HepG2 (cell line): Measurements from ENCODE around the gene CDYL. TPM values are rescaled to one million over a fixed set of nuclear protein-coding genes. Genes with fewer than 3 reads are reported as not detected.

Experiments used
- ATAC-seq: fragments of 200-7000 bp; cut with Tn5 transposase; 3 replicates; pipeline ENCODE4 v1.9.1; 2020; ENCODE audit warnings: mild to moderate bottlenecking, moderate library complexity
- BruUV-seq: library from RNA; stranded (reverse); fragments of 400-500 nt; replicated peaks from 2 replicates; lab custom pipeline; 2021; lab: Mats Ljungman, UMichigan
- CTCF ChIA-PET: fragments of 300-600 bp; formaldehyde crosslinking; extraction: SDS; loops from one replicate; lab custom pipeline; 2021; ENCODE audit warnings: low total read pairs, inconsistent platforms, low intra/inter-chr PET ratio; lab: Yijun Ruan, JAX
- POLR2A ChIA-PET: fragments of 350-600 bp; sonication (Branson Sonifier 250); formaldehyde crosslinking; loops from one replicate; lab custom pipeline; 2020; ENCODE audit warnings: antibody characterized with exemption, inconsistent platforms; lab: Yijun Ruan, JAX
- DNase-seq: peaks from one replicate; pipeline ENCODE4 v3.0.0-alpha.2; 2015; ENCODE audit warnings: low spot score
- FAIRE-seq: peaks from 3 replicates; lab custom pipeline; 2011; peaks lifted over from hg19 to GRCh38; lab: Jason Lieb, UNC
- H2AFZ ChIP-seq: one replicate; pipeline ENCODE4 v1.6.1; 2011; ENCODE audit warnings: low read length, inconsistent platforms
- H3K27ac ChIP-seq: fragments of 300-600 bp; 3 replicates; pipeline ENCODE4 v1.8.0; 2011; ENCODE audit warnings: mixed run types, mild to moderate bottlenecking, mixed read lengths, low read length, inconsistent platforms; ENCODE audit not compliant: insufficient read depth; ENCODE audit errors: extremely low read length
- H3K27me3 ChIP-seq, 2 experiments: fragments of 200-600 bp in 1 of 2; 2 replicates in 1 of 2; 3 replicates in 1 of 2; pipeline versions ENCODE4 v1.6.0 to v1.8.0; 2011; ENCODE audit warnings: low read length in 2 of 2, mild to moderate bottlenecking in 2 of 2, moderate library complexity in 2 of 2, inconsistent platforms in 1 of 2; ENCODE audit not compliant: insufficient read depth in 2 of 2, control insufficient read depth in 1 of 2
- H3K36me3 ChIP-seq, 2 experiments: fragments of 200-600 bp in 1 of 2; replicated peaks in 1 of 2; 2 replicates in 1 of 2; 3 replicates in 1 of 2; pipeline versions ENCODE4 v1.5.1 to v1.8.0; 2011; ENCODE audit warnings: low read length in 2 of 2, inconsistent platforms in 1 of 2; ENCODE audit not compliant: insufficient read depth in 2 of 2, control insufficient read depth in 1 of 2
- H3K4me1 ChIP-seq: 2 replicates; pipeline ENCODE4 v1.5.1; 2012; ENCODE audit warnings: low read length, inconsistent platforms; ENCODE audit not compliant: insufficient read depth
- H3K4me2 ChIP-seq: 2 replicates; pipeline ENCODE4 v1.6.0; 2011; ENCODE audit warnings: low read depth, low read length, inconsistent platforms
- H3K4me3 ChIP-seq, 3 experiments: fragments of 200-600 bp in 1 of 3; sonication (generic), shearing (Covaris generic) in 1 of 3; replicated peaks in 1 of 3; 2 replicates each; pipeline ENCODE4 v1.5.1; 2011 to 2016; ENCODE audit warnings: low read length in 3 of 3, inconsistent platforms in 2 of 3, low read depth in 2 of 3, mild to moderate bottlenecking in 2 of 3, control low read depth in 1 of 3, mixed read lengths in 1 of 3; ENCODE audit not compliant: insufficient read depth in 1 of 3
- H3K79me2 ChIP-seq: one replicate; pipeline ENCODE4 v1.6.1; 2011; ENCODE audit warnings: low read length, inconsistent platforms; ENCODE audit not compliant: insufficient read depth
- H3K9ac ChIP-seq: 2 replicates; pipeline ENCODE4 v1.6.0; 2011; ENCODE audit warnings: mild to moderate bottlenecking, low read depth, low read length, inconsistent platforms; ENCODE audit not compliant: insufficient read depth
- H3K9me3 ChIP-seq: 2 replicates; pipeline ENCODE4 v1.5.1; 2012; ENCODE audit warnings: mild to moderate bottlenecking, low read length
- H4K20me1 ChIP-seq: 2 replicates; pipeline ENCODE4 v1.6.0; 2011; ENCODE audit warnings: inconsistent platforms, mild to moderate bottlenecking, low read length, moderate library complexity; ENCODE audit not compliant: insufficient read depth
- ARNT2 ChIP-seq: sonication (generic); formaldehyde crosslinking; IDR thresholded peaks from 2 replicates; pipeline ENCODE4 v1.8.0; 2022; ENCODE audit warnings: mild to moderate bottlenecking, low read depth, missing genetic modification reagents, moderate library complexity
- ATF4 ChIP-seq, 2 experiments: fragments of 450-650 bp in 1 of 2; sonication (generic) in 1 of 2; formaldehyde crosslinking; IDR thresholded peaks; 2 replicates each; pipeline versions ENCODE4 v1.5.0 to v1.8.0; 2020 to 2022; ENCODE audit warnings: mild to moderate bottlenecking in 1 of 2, missing genetic modification reagents in 1 of 2
- NR2F1 ChIP-seq, 2 experiments: fragments of 450-650 bp in 1 of 2; formaldehyde crosslinking in 1 of 2; IDR thresholded peaks; 2 replicates each; pipeline versions ENCODE4 v1.5.0 to v1.6.1; 2016 to 2020; ENCODE audit warnings: mild to moderate bottlenecking in 1 of 2, missing compliant biosample characterization in 1 of 2, missing genetic modification reagents in 1 of 2, moderate library complexity in 1 of 2
- NR3C1 ChIP-seq: sonication (generic); formaldehyde crosslinking; IDR thresholded peaks from 2 replicates; pipeline ENCODE4 v1.4.0; 2020; ENCODE audit warnings: missing genetic modification reagents
- SP1 ChIP-seq, 2 experiments: fragments of 450-650 bp in 1 of 2; sonication (generic) in 1 of 2; formaldehyde crosslinking in 1 of 2; IDR thresholded peaks; 2 replicates each; pipeline versions ENCODE4 v1.4.0 to v1.6.1; 2016 to 2020; ENCODE audit warnings: missing genetic modification reagents in 1 of 2
- SRSF1 ChIP-seq: fragments of 200-400 bp; formaldehyde crosslinking; optimal IDR thresholded peaks from 2 replicates; pipeline ENCODE3; 2017; ENCODE audit warnings: mild to moderate bottlenecking, low read depth, low read length, moderate library complexity
- ZFYVE20 ChIP-seq: sonication (generic); formaldehyde crosslinking; IDR thresholded peaks from 2 replicates; pipeline ENCODE4 v1.8.0; 2023; ENCODE audit warnings: low read depth, mild to moderate bottlenecking, moderate library complexity, missing genetic modification reagents, borderline replicate concordance
- WGBS: methylation state at CpG from one replicate; pipeline ENCODE4 v1.1.6; 2017; ENCODE audit warnings: low lambda C conversion rate; 5-methylcytosine and 5-hydroxymethylcytosine counted together
- in situ Hi-C: cut with HindIII; loops from 2 replicates; pipeline ENCODE4 v1.10.0; 2017; ENCODE audit warnings: low pct_unique_long_range_greater_than_20kb; ENCODE audit not compliant: extremely low pct_ligation_motif_present
- intact Hi-C: fragments of 100-400 bp; cut with micrococcal nuclease; formaldehyde crosslinking; loops from one replicate; pipeline ENCODE4 v1.10.0; 2022; ENCODE audit not compliant: unreplicated experiment
- polyA plus RNA-seq, 8 experiments: library from polyadenylated mRNA; depleted of rRNA in 3 of 8; stranded (reverse) in 7 of 8; unstranded in 1 of 8; fragments of >200 nt; fragmentation: Illumina TruSeq in 4 of 8; extraction: Trizol in 4 of 8; gene quantifications; 2 replicates each; pipeline versions ENCODE4 v1.2.1 to v1.2.3, GENCODE V29; 2011 to 2016; ENCODE audit warnings: low read depth in 4 of 8, missing spikeins in 1 of 8, mixed read lengths in 1 of 8; ENCODE audit not compliant: insufficient read depth in 1 of 8
- total RNA-seq, 5 experiments: library from RNA; depleted of rRNA; stranded (reverse); fragments of >200 nt; fragmentation: Illumina TruSeq; extraction: Trizol; gene quantifications; 2 replicates each; pipeline ENCODE4 v1.2.3, GENCODE V29; 2016; ENCODE audit warnings: low read depth in 1 of 5

The CDYL gene
- total and polyA plus RNA-seq, 2 of the 13 experiments (the other 11 are each of a cell fraction or from before 2014, with no cell fraction given) = 22.8 to 105 TPM

DNA sequence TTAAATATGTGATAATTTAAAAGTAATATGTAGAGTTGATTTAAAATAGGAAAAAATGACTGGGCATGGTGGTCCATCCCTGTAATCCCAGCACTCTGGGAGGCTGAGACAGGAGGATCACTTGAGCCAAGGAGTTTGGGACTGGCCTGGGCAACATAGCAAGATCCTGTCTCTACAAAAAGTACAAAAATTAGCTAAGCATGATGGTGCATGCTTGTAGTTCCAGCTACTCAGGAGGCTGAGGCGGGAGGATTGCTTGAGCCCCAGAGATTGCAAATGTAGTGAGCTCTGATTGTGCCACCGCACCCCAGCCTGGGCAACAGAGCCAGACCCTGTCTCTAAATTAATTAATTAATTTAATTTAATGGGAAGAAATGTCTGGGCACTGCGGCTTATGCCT lies 44.2 kb upstream of the CDYL start:
- BruUV-seq = no TSS peak
- no peak overlapping the region for H3K4me2 ChIP-seq
- DNase-seq (no peak), ATAC-seq (no peak), FAIRE-seq (no peak)
- H3K9ac ChIP-seq = no peak overlapping the region
- H3K4me1 ChIP-seq = peaks cover 18% of the 10 kb centered on the region
- no peaks in the 10 kb centered on the region for H3K79me2 ChIP-seq
- no peaks in the 10 kb centered on the region for H3K9me3 ChIP-seq
- no peaks in the 10 kb centered on the region for H3K36me3 ChIP-seq
- no peak overlapping the region for H3K27ac ChIP-seq
- H3K27me3 ChIP-seq = peaks cover 1 to 14% of the 10 kb centered on the region in 2 experiments; a peak in 4 of 5 replicates
- intact Hi-C loops (no loop called here), in situ Hi-C loops (no loop called here)
- CTCF ChIA-PET = no interaction called here
- no peaks in the 10 kb centered on the region for H4K20me1 ChIP-seq
- no peak overlapping the region for H3K4me3 ChIP-seq
- WGBS = 84% methylated on average over 3 of the region's 3 CpGs
- TF ChIP-seq SRSF1 = no peak
- TF ChIP-seq NR2F1 (CRISPR knock-in tag; IDR thresholded peaks at IDR 0.05) = no peak
- TF ChIP-seq ZFYVE20 (CRISPR knock-in tag) = no peak
- no peak for TF ChIP-seq SP1 (IDR thresholded peaks at IDR 0.05)
- no peak for TF ChIP-seq SP1 (CRISPR knock-in tag; IDR thresholded peaks at IDR 0.05)
- TF ChIP-seq ATF4 (CRISPR knock-in tag; IDR thresholded peaks at IDR 0.05) = no peak
- no peak for TF ChIP-seq ARNT2 (CRISPR knock-in tag)
- TF ChIP-seq NR3C1 = no peak
- H2AFZ ChIP-seq = no peak overlapping the region
- POLR2A ChIA-PET = no interaction called here
